ENCODE measurements around the gene BST2. TPM values are rescaled to one million over a fixed set of nuclear protein-coding genes. Genes with fewer than 3 reads are reported as not detected.

The BST2 gene
- total RNA-seq, 6 donors from 2014 or later, result 30.4 to 197 (median 74.1) TPM

GRCh38 chr19:17359905-17360800 lies 45.3 kb downstream of the BST2 start:
- 80 to 90% methylated on average over 6 of the region's 6 CpGs for WGBS, 2 donors
- H3K27me3 ChIP-seq, result no peaks in the 10 kb centered on the region
- H3K4me1 ChIP-seq, result peaks cover 3 to 13% (median 9%) of the 10 kb centered on the region in 4 donors
- no peak overlapping the region for H3K4me3 ChIP-seq
- no peak overlapping the region for H3K27ac ChIP-seq
- ATAC-seq (ENCODE audit: low FRiP score in 2 of 2) (no peak), DNase-seq (no peak)
- no peaks in the 10 kb centered on the region for H3K36me3 ChIP-seq
- TF ChIP-seq POLR2A (IDR thresholded peaks at IDR 0.05) (no peak), EP300 (IDR thresholded peaks at IDR 0.05) (no peak), POLR2AphosphoS5 (IDR thresholded peaks at IDR 0.05) (no peak), CTCF (IDR thresholded peaks at IDR 0.05) (no peak)
- no peaks in the 10 kb centered on the region for H3K9me3 ChIP-seq

GRCh38 chr19:17358395-17358794 lies 47.0 kb downstream of the BST2 start:
- peak in 1 of 2 donors; percentile 38 for ATAC-seq (ENCODE audit: low FRiP score in 2 of 2)
- H3K27me3 ChIP-seq, result no peaks in the 10 kb centered on the region
- H3K36me3 ChIP-seq, result no peaks in the 10 kb centered on the region
- 74 to 81% methylated on average over 4 to 7 of the region's 7 CpGs for WGBS, 2 donors
- peaks cover 3 to 13% (median 9%) of the 10 kb centered on the region in 4 donors for H3K4me1 ChIP-seq
- H3K27ac ChIP-seq, result peak overlapping the region in 2 of 4 donors; percentile 23 to 44
- TF ChIP-seq CTCF (IDR thresholded peaks at IDR 0.05) (no peak), POLR2AphosphoS5 (IDR thresholded peaks at IDR 0.05) (peak in 1 of 2 donors; percentile 17)
- no peak for DNase-seq
- no peaks in the 10 kb centered on the region for H3K9me3 ChIP-seq
- no peak overlapping the region for H3K4me3 ChIP-seq

- peaks cover 8 to 13% (median 13%) of the 10 kb centered on the region in 4 donors for H3K4me1 ChIP-seq
- 39 to 73% methylated on average over 4 to 11 of the region's 11 CpGs for WGBS, 2 donors
- peak in 1 of 2 donors; percentile 73 for DNase-seq
These were observed 47.7 kb downstream of the BST2 start for GRCh38 chr19:17357724-17358123.

GRCh38 chr19:17357078-17357666 lies 48.3 kb downstream of the BST2 start:
- no peak for TF ChIP-seq POLR2AphosphoS5 (IDR thresholded peaks at IDR 0.05)
- TF ChIP-seq POLR2A (IDR thresholded peaks at IDR 0.05), result no peak
- TF ChIP-seq EP300 (IDR thresholded peaks at IDR 0.05), result no peak
- no peak for TF ChIP-seq CTCF (IDR thresholded peaks at IDR 0.05)

More at GRCh38 chr19:17357724-17358123, 47.7 kb downstream of the BST2 start:
- peak in 1 of 2 donors; percentile 12 for TF ChIP-seq POLR2AphosphoS5 (IDR thresholded peaks at IDR 0.05)
- no peak for TF ChIP-seq POLR2A (IDR thresholded peaks at IDR 0.05)
- TF ChIP-seq CTCF (IDR thresholded peaks at IDR 0.05), result no peak
- peak in 1 of 4 donors; percentile 30 for TF ChIP-seq EP300 (IDR thresholded peaks at IDR 0.05)
- H3K27ac ChIP-seq, result peak overlapping the region in 3 of 4 donors; percentile 23 to 44 (median 26)
- H3K9me3 ChIP-seq, result no peaks in the 10 kb centered on the region
- no peak overlapping the region for H3K4me3 ChIP-seq
- peak; percentile 25 to 55 for ATAC-seq (ENCODE audit: low FRiP score in 2 of 2)
- H3K36me3 ChIP-seq, result no peaks in the 10 kb centered on the region
- H3K27me3 ChIP-seq, result no peaks in the 10 kb centered on the region

More at GRCh38 chr19:17357078-17357666, 48.3 kb downstream of the BST2 start:
- H3K27me3 ChIP-seq, result no peaks in the 10 kb centered on the region
- H3K4me3 ChIP-seq, result no peak overlapping the region
- H3K4me1 ChIP-seq, result peaks cover 9 to 19% (median 15%) of the 10 kb centered on the region in 4 donors
- H3K9me3 ChIP-seq, result no peaks in the 10 kb centered on the region
- H3K27ac ChIP-seq, result peak overlapping the region in 3 of 4 donors; percentile 23 to 44 (median 26)
- ATAC-seq (ENCODE audit: low FRiP score in 2 of 2) (no peak), DNase-seq (no peak)
- no peaks in the 10 kb centered on the region for H3K36me3 ChIP-seq
- 68 to 83% methylated on average over 7 of the region's 7 CpGs for WGBS, 2 donors

All from upper lobe of left lung (tissue), 6 donors.